GM20000 (cell line): ENCODE data around the gene TTC9.
A peak's percentile ranks its signal among the peaks of the same experiment; 100 is the strongest.

Experiments
- DNase-seq: peaks from one replicate; pipeline ENCODE4 v3.0.0; 2012; ENCODE audit warnings: low spot score
- CTCF ChIP-seq: IDR thresholded peaks from 2 replicates; pipeline ENCODE4 v1.5.1; 2012; ENCODE audit warnings: mild to moderate bottlenecking, control low read depth; ENCODE audit errors: extremely low read depth, missing control alignments

Gene TTC9

GRCh38 chr14:70654632-70655031 lies 12.9 kb downstream of the TTC9 start:
- no peak for TF ChIP-seq CTCF
- DNase-seq = peak; percentile 32

- peak; percentile 79 for DNase-seq
- no peak for TF ChIP-seq CTCF
These were observed 13.6 kb downstream of the TTC9 start for GRCh38 chr14:70655110-70655826.

- no peak for DNase-seq
- no peak for TF ChIP-seq CTCF
These were observed 17.2 kb downstream of the TTC9 start for GRCh38 chr14:70658899-70659298.

GRCh38 chr14:70660967-70661893 lies 19.5 kb downstream of the TTC9 start:
- DNase-seq = no peak
- TF ChIP-seq CTCF = peak; percentile 12

GRCh38 chr14:70662080-70662479 lies 20.4 kb downstream of the TTC9 start:
- DNase-seq = no peak
- TF ChIP-seq CTCF = no peak

GRCh38 chr14:70662816-70663215 lies 21.1 kb downstream of the TTC9 start:
- no peak for DNase-seq
- TF ChIP-seq CTCF = no peak

- no peak for TF ChIP-seq CTCF
- peak; percentile 51 for DNase-seq
These were observed 22.0 kb downstream of the TTC9 start for GRCh38 chr14:70663707-70664179.
